ENCODE data around the gene LIFR.
"Not testable (repeated sequence)": the region's sequence is repeated elsewhere in the genome, so short reads cannot be mapped to it uniquely, and the experiment has no call there.

Gene LIFR

DNA sequence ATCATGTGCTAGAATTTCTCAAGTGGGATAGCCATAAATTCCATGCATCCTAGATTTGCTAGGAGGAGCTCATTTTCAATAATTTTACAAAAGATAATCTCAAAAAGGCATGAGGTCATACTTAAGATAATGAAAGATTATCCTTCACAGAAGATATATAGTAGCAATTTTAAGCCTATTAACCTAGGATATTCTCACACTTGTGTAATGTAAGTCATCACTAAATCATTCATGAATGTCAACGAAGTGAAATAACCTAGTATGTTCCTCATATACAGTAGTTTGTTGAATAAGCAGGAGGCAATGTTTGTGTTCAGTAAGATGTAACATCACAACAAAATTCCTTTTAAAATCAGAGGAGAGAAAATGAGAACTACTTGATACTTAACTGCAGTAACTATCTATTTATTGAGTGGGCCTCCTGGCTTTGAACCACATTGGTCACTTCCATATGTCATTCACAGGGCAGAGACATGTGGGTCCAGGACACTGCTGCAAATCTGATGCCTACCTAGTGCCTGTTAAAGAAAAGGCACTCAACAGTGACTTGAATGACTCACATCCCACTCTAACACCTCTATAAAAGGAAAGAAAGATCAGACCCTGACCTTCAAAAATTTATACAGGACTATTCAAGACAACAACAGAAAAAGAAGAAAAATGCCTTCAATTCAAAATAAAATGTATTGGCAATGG lies 8.2 kb downstream of the LIFR start:
- no peak for DNase-seq

DNA sequence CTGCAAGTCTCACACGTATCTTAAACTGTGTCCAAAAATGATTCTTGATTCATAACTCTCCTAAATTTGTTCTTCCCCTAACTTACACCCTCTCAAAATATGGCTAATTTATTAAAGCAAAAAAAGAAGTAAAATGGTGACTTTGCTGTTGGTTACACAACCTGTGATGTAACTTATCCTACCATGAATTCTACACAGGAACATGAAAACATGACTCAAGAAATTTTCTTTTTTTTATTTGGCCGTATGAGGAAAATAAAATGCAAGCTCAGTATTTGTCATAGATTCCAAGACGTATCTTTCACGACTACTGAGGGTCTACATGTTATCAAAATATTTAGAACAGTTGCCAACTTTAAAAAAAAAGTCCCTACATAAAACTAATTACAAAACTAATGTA lies 9.2 kb downstream of the LIFR start:
- DNase-seq, result no peak

DNA sequence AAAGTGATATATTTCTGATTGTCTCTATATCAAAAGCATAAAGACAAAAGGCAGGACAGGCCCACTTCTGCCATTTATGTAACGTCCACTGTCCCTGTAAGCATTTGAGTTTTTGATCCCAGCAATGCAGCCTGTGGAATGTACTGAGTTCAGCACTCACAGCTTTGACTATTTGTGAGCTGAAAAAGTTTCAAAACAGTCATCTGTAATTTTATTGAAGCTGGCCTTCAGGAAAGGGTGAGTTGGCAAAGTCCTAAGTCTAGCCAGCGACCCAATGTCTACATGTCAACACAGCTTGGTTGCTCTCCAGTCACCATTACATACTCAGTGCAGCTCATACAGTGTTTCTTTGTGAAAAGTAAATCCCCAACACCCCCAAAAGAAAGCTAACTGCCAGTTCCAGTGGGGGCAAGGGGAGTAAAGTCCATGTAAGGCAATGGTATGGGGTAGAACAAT lies 9.7 kb downstream of the LIFR start:
- DNase-seq, result no peak

DNA sequence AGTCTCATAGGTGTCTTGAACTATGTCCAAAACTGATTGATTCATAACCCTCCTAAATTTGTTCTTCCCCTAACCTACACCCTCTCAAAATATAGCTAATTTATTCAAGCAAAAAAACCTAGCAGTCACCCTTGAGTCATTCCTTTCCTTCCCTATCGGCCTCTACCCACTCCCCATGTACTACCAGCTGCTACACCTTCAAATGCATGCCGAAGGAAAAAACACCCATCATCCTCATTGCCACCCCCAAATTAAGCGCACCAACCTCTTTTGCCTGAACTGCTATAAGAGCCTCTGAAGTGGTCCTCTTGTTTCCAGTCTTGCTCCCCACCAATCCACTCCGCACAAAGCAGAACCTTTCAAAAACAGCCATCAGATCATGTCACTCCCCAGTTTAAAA lies 12.6 kb downstream of the LIFR start:
- DNase-seq, result no peak

DNA sequence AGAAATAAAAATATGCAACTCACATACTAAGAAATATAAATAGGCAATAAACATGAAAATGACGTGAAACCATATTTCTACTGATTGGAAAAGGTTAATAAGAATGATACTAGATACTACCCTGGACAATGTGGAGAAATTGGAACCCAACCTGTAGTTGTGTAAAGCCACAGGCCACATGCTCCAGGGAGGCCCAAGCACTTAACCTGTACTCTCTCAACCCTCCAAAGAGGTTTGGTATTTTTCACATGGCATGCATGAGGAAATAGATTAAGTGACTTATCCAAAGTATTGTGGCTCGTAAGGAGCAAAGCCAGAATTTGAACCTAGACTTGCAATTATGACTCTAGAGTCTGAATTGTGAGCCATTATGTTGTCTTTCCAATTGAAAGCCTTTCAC lies 13.4 kb downstream of the LIFR start:
- DNase-seq, result no peak

DNA sequence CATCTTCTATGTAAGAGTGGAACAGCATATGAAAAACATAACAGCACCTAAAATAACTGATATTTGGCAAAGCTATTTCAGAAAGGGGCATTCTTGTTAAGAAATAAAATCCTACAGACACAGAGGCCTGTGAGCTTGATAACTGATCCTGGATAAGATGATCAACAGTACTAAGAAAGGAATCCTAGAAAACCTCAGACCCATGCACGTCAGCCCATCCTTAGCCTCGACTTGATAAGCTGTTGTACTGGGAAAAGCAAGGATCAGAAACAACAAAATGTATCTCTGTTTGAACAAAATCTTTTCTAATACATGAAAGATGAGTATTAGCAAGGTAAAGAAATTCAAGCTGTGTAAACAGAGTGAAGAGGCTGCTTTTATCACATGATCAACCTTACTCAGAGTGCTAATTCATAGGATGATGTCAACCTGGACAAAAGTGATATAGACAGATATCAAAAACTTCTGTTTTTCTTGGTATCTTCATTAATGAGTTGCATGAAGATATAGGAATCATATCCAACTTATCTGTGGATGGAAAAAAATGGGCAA lies 15.2 kb downstream of the LIFR start:
- DNase-seq, result peak; percentile 86

DNA sequence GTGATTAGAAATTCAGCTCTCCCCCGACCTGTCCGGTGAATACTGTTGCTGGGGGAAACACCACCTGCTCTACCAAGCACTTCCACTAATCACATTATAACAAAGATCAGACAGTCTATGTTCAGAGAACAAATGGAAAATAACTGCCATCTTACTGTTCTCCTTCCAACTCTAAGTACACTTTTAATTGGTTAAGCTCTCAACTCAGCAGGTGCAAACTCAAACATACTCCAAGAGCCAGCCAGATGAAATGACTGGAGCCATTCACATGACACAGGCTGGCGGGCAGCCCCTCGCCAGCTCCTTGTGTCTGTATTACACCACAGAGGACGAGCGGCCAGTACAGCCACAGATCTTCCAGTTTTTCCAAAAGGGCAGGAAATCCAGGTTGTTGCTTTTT lies 16.1 kb downstream of the LIFR start:
- peak; percentile 100 for DNase-seq

DNA sequence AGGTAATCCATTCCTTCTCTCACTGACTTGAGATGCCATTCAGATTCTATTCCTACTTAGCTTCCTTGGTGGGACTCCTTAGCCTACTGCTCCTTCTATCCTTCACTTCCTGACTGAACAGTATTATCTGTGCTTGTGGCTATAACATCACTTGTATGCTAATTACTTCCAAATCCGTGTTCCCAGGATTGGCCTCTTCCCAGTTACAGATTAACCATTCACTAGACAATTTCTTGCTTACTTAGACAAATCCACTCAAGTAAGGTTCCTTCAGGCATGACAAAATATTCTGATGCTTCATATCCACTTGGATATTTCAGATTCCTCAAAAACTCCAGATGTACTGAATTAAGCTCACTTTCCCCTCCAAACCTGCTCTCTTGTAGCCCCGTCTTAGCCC lies 18.3 kb downstream of the LIFR start:
- DNase-seq, result peak; percentile 45

DNA sequence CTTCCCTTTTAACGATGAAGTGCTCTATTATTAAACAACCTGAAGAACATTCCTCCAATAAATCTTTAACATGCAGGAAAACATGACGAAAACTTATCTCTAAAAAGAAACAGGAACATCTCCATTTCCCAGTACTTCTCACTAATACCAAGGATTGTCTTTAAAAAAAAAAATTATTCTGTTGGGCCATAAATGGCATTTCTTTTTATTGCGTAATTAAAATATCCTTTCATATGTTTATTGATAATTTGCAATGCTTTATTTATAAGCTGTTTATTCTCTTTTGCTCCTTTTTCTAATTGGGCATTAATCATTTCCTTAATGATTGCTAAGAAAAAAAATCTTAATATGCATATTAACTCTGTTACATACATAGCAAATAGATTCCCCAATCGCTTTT lies 18.9 kb downstream of the LIFR start:
- DNase-seq, result no peak

DNA sequence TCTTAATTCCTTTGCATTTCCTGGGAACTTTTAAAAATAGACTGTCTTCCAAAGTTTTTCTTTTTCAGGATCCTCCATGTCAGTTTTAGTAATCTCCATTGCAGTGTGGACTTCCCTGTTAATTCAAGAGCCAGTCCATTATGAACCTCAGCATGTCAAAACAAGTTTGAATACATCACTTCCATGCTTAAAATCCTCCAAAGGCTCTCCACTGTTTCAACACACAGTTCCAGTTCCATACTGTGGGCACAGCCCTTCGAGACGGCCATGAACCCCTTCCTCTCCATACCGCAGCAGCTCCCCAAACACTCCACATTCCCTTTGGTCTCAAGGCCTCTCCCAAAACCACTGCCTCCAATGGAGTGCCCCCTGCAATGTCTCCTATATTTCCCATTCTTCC lies 19.5 kb downstream of the LIFR start:
- peak; percentile 75 for DNase-seq

DNA sequence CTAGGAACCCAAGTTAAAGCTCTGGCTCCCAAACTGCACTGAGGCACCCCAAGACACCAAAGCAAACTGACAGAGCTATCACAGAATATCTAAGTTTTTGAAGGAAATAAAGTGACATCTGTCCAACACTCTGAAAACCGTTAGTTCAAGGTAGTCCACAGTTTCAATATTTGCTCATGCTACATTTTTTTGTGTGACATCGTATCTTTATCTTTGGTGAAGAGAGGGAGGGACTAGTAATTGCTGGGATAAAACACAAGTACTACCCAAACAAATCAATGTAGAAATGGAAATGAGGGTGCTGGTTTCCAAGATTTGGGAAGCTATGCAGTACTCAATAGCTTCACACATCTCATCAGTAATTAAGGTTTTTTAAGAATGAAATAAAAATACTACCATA lies 20.6 kb downstream of the LIFR start:
- no peak for DNase-seq

DNA sequence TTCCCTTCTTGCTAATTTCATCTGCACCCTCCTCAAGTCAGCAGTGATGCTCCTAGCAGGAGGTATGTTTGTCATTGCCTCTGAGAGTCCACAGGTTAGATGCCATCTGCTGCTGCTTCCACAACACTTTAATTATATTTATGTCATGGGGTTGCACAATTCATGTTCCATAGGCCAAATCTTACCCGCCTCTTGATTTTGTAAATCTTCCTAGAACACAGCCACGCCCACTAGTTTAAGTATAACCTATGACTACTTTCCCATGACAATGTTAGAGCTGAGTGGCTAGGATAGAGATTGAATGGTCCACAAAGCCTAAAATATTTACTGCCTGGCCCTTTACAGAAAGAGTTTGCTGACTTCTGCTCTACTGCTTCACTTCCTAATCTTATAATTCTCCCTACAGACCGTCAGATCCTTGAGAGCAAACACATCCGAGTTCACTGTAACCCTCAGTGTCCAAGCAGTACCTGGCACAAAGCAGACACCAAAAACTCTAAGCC lies 21.1 kb downstream of the LIFR start:
- no peak for DNase-seq

DNA sequence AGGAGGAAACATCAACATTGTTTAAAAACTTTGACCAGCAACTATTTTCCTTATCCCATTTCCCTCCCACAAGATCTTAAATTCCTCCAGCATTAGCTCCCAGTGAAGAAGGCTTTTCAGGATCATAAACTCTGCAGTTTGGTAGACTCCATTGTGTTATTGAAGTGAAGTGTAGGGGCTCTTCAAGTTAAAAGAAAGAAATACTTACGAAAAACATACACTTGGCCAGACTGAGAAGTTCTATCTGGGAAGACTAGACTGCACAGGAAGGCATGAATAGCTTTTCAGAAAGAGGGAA lies 22.3 kb downstream of the LIFR start:
- DNase-seq, result no peak

DNA sequence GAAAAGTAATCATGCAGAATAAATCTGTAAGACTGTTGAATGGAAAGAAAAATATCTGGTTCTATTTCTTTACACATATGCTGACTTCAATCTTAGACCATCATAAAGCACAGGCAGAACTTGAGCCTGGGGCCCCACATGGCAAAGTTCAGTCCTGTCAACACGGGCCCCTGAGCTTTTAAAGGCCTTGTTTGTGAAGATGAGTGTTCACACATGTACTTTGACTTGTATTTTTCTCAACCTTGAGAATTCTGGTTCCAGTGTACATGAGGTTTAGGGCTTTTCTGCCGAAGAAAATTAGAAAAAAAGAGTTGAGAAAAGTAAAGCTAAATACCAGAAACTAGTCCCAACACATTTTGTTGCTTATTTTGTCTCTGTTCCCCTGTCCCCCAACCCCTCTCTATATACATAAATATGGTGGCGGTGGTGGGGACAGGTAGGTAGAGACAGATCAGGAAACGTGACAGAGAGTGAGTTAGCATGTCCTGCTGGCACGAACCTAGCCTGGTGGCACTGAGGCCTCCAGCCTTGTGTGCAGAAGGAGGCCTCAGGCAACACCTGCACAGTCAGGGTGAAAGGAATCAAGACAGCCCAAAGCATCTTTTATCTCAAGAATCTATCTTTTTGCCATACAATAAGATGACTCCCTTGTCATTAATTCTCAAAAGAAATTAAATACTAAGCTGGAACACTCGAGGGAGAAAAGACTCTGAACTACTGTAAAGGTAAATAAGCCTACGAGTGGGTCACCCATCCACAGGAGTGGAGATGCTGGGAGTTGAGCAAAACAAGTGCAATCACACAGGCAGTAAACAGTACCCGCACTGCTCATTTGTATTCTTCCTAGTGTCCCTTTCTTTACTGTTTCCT lies 22.9 kb downstream of the LIFR start:
- no peak for DNase-seq

DNA sequence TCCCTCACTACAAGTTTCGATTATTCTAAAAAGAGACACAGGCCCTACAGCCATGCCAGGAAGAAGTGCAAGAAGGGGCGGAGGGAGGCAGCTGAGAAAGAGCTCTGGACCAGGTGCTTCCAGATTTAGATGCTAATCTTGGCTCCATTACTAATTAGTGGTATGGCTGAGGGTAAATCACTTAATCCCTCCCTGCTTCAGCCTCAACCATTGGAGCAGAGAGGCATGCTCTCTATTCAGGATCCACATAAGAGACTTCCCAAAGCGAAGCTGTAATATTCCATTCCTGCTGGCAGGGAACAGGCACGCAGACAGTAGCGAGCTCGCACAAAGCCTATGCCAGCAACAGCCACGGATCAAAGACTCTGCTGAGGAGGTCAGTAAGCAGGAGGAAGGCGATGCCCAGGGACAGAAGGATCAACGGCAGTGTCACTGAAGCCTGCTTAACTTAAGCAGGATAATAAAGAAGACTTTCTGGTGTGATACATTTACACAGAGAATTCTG lies 24.2 kb downstream of the LIFR start:
- DNase-seq, result peak; percentile 97

DNA sequence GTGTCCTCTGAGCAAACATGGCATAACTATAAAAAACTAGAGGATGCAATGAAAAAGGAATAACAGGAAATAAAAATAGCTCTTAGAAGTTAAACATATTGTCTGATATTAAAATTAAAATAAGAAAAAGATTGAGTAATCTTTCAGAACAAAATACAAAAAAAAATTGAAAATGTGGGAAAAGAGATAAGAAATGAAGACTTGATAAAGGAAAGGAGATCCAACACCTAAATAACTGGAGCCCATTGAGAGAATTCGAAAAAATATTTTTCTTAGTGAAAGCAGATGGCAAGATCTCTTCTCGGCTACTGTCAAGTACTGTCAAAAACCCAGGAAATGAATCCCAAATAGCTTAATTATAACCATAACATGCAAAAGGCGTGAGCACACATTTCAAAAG lies 24.9 kb downstream of the LIFR start:
- peak; percentile 79 for DNase-seq

DNA sequence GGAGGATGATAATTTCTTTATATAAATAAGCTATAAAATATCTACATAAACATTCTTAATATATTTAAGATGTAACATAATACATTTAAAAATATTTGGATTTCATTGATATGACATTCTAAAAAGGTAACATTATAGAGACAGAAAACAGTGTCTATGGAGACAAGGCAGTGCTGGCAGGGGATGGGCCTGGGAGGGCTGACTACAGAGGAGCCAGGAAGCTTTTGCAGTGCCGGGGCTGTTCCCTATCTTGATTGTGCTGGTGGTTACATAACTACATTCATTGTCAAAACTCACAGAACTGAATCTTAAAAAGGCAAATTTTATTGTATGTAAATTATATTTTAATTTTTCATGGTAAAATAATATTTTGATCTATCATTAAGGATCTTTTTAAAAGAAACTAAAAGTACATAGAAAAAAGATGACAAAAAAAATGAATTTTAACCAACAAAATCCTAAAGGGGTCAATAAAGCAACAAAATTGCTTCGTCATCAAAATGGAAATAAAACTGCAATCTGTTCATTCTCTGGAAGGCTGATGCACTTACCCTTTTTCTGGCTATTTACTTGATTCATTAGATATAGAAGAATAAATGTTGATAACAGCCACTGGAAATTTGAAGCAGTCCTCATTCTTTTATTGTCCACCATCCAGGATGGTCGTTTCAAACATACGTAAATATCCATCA lies 26.3 kb downstream of the LIFR start:
- peak; percentile 37 for DNase-seq

DNA sequence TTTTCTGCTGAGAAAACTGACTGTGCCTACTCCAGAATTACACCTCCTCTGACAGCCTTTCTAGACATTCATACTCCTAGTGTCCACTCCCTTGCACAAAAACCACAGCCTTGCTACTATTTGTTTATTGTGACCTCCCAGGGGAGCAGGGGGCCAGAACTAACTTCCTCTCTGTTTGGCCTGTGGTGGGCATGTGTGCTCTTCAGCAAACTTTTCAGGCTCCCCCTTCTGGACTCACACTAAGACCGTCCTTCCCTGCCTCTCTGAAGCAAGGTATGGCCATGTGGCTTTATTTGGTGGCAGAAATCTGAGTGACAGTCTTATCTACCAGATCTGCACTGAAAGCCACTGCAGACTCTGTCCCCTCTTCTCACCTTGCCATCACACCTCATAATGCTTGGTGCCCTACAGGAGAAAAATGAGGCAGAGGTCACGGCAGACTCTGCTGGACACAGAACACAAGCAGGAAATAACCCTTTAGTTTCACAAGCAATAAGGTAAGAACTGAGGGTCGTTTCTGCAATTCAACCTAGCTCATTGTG lies 28.2 kb downstream of the LIFR start:
- no peak for DNase-seq

DNA sequence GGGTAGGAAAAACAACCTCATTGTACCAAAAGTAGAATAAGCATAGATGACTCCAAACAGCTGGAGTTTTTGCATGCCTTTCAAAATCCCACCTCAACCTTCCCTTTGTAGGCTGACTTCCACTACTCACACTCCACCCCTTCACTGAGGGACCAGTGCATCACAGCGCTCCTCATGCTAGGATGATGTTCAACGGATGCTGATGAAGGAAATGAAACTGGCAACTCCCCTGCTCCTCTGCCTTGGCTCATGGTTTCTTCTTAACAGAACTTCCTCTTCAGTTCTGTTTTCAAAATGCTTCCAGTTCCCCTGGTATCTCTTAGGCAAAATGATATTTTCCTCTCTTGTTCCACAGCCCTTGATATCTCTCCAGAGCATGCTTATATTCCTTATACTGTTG lies 29.0 kb downstream of the LIFR start:
- DNase-seq, result no peak

DNA sequence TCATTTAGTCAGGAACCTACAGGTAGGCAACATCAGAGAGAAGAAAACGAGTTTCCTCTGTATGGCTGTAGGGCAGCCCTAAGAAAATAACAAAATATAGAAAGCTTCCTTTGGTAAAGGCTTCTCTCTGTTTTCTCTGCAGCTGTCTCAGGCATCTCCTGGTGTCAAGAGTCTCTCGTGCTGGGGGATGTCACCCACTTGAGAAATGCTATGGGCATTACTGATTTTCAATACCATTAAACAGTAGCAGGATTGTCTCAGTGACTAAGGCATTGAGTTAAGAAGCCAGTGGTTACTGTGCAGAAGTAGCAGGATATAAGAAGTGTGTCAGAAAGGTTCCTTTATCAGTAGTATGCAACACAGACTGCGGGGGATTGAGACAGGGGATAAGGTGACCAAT lies 32.4 kb downstream of the LIFR start:
- DNase-seq, result no peak

DNA sequence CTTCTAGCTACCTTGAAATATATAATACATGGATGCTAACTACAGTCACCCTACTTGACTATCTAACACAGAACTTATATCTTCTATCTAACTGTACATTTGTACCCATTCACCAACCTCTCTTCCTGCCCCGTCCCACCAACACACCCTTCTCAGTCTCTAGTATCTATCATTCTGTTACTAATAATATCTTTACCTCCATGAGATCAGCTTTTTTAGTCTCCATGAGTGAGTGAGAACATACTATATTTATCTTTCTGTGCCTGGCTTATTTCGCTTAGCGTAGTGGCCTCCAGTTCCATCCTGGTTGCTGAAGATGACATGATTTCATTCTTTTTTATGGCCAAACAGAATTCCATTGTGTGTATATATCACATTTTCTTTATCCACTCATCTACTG lies 37.0 kb downstream of the LIFR start:
- DNase-seq, result no peak

DNA sequence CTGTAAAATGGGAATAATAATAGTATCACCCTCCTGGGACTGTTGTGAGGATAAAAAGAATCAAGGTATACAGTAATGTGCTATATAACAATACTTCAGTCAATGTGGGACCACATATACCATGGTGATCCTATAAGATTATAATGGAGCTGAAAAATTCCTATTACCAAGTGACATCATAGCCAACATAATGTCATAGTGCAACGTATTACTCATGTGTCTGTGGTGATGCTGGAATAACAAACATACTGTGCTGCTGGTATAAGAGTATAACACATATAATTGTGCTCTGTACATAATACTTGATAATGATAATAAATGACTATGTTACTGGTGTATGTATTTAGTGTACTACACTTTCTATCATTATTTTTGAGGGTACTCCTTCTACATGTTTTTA lies 38.1 kb downstream of the LIFR start:
- no peak for DNase-seq

DNA sequence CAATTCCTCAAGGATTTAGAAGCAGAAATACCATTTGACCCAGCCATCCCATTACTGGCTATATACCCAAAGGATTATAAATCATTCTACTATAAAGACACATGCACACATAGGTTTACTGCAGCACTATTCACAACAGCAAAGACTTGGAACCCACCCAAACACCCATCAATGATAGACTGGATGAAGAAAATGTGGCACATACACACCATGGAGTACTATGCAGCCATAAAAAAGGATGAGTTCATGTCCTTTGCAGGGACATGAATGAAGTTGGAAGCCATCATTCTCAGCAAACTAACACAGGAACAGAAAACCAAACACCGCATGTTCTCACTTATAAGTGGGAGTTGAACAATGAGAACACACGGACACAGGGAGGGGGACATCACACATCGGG lies 39.8 kb downstream of the LIFR start:
- not testable (repeated sequence) for DNase-seq
